ENCODE results near the gene ROM1. TPM values are rescaled to one million over a fixed set of nuclear protein-coding genes. Genes with fewer than 3 reads are reported as not detected.
A peak's percentile ranks its signal among the peaks of the same experiment; 100 is the strongest.

Gene ROM1
- total RNA-seq, 1 experiment from 2014 or later = 2.7 TPM

DNA sequence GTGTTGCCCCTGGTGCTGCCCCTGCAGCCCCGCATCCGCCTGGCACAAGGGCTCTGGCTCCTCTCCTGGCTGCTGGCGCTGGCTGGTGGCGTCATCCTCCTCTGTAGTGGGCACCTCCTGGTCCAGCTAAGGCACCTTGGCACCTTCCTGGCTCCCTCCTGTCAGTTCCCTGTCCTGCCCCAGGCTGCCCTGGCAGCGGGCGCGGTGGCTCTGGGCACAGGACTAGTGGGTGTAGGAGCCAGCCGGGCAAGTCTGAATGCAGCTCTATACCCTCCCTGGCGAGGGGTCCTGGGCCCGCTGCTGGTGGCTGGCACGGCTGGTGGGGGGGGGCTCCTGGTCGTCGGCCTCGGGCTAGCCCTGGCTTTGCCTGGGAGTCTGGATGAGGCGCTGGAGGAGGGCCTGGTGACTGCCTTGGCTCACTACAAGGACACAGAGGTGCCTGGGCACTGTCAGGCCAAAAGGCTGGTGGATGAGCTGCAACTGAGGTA lies 278 bp downstream of the ROM1 start:
- ATAC-seq = peak; percentile 14; the same call in 1 of the 2 replicates
- Histone ChIP-seq H3K4me1 (ENCODE audit: control insufficient read depth, insufficient read depth, low read length) (peaks cover 21% of the 10 kb centered on the region), H3K36me3 (ENCODE audit: control insufficient read depth, insufficient read depth, low read length) (no peaks in the 10 kb centered on the region; the same call in 1 of the 2 replicates), H3K27ac (ENCODE audit: low read length) (peak overlapping the region; percentile 63), H3K27me3 (ENCODE audit: control insufficient read depth, insufficient read depth, low read length) (no peaks in the 10 kb centered on the region), H3K4me3 (ENCODE audit: low read depth in 2 of 2, low read length in 2 of 2) (no peak overlapping the region; a peak in 1 of 4 replicates), H3K9me3 (ENCODE audit: control insufficient read depth, insufficient read depth, low read depth, low read length) (no peaks in the 10 kb centered on the region)
- in situ Hi-C loops (cut with HindIII; ENCODE audit: low pct_unique_long_range_greater_than_20kb, low sequenced_read_pairs) (no loop called here), intact Hi-C loops (cut with micrococcal nuclease; ENCODE audit: unreplicated experiment) (no loop called here)
- ChIA-PET POLR2A (no interaction called here), CTCF (interaction anchor here (0.7 kb wide), 1 partner anchor 189 kb away, joined by 3 read pairs; no protein-coding TSS in a partner anchor)
- BruUV-seq (replicated peaks) = no TSS peak
- TF ChIP-seq TCF7L2 (IDR thresholded peaks at IDR 0.05; ENCODE audit: low read depth, low read length) (no peak), SIN3A (IDR thresholded peaks at IDR 0.05; ENCODE audit: borderline replicate concordance, insufficient read depth, low read depth, low read length) (no peak), POLR2AphosphoS5 (IDR thresholded peaks at IDR 0.05; ENCODE audit: low read depth, low read length) (no peak)
- TF ChIP-seq, protein P1, sequence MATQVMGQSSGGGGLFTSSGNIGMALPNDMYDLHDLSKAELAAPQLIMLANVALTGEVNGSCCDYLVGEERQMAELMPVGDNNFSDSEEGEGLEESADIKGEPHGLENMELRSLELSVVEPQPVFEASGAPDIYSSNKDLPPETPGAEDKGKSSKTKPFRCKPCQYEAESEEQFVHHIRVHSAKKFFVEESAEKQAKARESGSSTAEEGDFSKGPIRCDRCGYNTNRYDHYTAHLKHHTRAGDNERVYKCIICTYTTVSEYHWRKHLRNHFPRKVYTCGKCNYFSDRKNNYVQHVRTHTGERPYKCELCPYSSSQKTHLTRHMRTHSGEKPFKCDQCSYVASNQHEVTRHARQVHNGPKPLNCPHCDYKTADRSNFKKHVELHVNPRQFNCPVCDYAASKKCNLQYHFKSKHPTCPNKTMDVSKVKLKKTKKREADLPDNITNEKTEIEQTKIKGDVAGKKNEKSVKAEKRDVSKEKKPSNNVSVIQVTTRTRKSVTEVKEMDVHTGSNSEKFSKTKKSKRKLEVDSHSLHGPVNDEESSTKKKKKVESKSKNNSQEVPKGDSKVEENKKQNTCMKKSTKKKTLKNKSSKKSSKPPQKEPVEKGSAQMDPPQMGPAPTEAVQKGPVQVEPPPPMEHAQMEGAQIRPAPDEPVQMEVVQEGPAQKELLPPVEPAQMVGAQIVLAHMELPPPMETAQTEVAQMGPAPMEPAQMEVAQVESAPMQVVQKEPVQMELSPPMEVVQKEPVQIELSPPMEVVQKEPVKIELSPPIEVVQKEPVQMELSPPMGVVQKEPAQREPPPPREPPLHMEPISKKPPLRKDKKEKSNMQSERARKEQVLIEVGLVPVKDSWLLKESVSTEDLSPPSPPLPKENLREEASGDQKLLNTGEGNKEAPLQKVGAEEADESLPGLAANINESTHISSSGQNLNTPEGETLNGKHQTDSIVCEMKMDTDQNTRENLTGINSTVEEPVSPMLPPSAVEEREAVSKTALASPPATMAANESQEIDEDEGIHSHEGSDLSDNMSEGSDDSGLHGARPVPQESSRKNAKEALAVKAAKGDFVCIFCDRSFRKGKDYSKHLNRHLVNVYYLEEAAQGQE (IDR thresholded peaks at IDR 0.05; ENCODE audit: insufficient read depth in 1 of 2, low read depth in 2 of 2, low read length in 1 of 2) = no peak
- TF ChIP-seq, protein P2, sequence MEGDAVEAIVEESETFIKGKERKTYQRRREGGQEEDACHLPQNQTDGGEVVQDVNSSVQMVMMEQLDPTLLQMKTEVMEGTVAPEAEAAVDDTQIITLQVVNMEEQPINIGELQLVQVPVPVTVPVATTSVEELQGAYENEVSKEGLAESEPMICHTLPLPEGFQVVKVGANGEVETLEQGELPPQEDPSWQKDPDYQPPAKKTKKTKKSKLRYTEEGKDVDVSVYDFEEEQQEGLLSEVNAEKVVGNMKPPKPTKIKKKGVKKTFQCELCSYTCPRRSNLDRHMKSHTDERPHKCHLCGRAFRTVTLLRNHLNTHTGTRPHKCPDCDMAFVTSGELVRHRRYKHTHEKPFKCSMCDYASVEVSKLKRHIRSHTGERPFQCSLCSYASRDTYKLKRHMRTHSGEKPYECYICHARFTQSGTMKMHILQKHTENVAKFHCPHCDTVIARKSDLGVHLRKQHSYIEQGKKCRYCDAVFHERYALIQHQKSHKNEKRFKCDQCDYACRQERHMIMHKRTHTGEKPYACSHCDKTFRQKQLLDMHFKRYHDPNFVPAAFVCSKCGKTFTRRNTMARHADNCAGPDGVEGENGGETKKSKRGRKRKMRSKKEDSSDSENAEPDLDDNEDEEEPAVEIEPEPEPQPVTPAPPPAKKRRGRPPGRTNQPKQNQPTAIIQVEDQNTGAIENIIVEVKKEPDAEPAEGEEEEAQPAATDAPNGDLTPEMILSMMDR (IDR thresholded peaks at IDR 0.05) = no peak
- DNase-seq (ENCODE audit: low read depth, low spot score) = no peak

- H3K4me3 ChIP-seq (ENCODE audit: low read depth in 2 of 2, low read length in 2 of 2) = no peak overlapping the region
- intact Hi-C loops (cut with micrococcal nuclease; ENCODE audit: unreplicated experiment) (no loop called here), in situ Hi-C loops (cut with HindIII; ENCODE audit: low pct_unique_long_range_greater_than_20kb, low sequenced_read_pairs) (no loop called here)
- CTCF ChIA-PET = no interaction called here
- BruUV-seq (replicated peaks) = no TSS peak
- H3K27me3 ChIP-seq (ENCODE audit: control insufficient read depth, insufficient read depth, low read length) = no peaks in the 10 kb centered on the region
- no peaks in the 10 kb centered on the region for H3K9me3 ChIP-seq (ENCODE audit: control insufficient read depth, insufficient read depth, low read depth, low read length)
- POLR2A ChIA-PET = no interaction called here
- peaks cover 21% of the 10 kb centered on the region for H3K4me1 ChIP-seq (ENCODE audit: control insufficient read depth, insufficient read depth, low read length)
- ATAC-seq (no peak), DNase-seq (ENCODE audit: low read depth, low spot score) (no peak)
- TF ChIP-seq POLR2AphosphoS5 (IDR thresholded peaks at IDR 0.05; ENCODE audit: low read depth, low read length) (no peak), TCF7L2 (IDR thresholded peaks at IDR 0.05; ENCODE audit: low read depth, low read length) (no peak), SIN3A (IDR thresholded peaks at IDR 0.05; ENCODE audit: borderline replicate concordance, insufficient read depth, low read depth, low read length) (no peak)
- TF ChIP-seq, protein P2 (IDR thresholded peaks at IDR 0.05) = no peak
- TF ChIP-seq, protein P1 (IDR thresholded peaks at IDR 0.05; ENCODE audit: insufficient read depth in 1 of 2, low read depth in 2 of 2, low read length in 1 of 2) = no peak
- peak overlapping the region; percentile 31; the same call in 1 of the 2 replicates for H3K27ac ChIP-seq (ENCODE audit: low read length)
- H3K36me3 ChIP-seq (ENCODE audit: control insufficient read depth, insufficient read depth, low read length) = no peaks in the 10 kb centered on the region; the same call in 1 of the 2 replicates
Observed at GRCh38 chr11:62614275-62614674, 1.2 kb downstream of the ROM1 start.

All from Panc1 (cell line).